ENCODE measurements around the gene LMF1. TPM values are rescaled to one million over a fixed set of nuclear protein-coding genes. Genes with fewer than 3 reads are reported as not detected.

Gene LMF1
- total and polyA plus RNA-seq, 2 of the 8 experiments (the other 6 are each of a cell fraction or from before 2014, with no cell fraction given), result 3.5 to 9.1 TPM

DNA sequence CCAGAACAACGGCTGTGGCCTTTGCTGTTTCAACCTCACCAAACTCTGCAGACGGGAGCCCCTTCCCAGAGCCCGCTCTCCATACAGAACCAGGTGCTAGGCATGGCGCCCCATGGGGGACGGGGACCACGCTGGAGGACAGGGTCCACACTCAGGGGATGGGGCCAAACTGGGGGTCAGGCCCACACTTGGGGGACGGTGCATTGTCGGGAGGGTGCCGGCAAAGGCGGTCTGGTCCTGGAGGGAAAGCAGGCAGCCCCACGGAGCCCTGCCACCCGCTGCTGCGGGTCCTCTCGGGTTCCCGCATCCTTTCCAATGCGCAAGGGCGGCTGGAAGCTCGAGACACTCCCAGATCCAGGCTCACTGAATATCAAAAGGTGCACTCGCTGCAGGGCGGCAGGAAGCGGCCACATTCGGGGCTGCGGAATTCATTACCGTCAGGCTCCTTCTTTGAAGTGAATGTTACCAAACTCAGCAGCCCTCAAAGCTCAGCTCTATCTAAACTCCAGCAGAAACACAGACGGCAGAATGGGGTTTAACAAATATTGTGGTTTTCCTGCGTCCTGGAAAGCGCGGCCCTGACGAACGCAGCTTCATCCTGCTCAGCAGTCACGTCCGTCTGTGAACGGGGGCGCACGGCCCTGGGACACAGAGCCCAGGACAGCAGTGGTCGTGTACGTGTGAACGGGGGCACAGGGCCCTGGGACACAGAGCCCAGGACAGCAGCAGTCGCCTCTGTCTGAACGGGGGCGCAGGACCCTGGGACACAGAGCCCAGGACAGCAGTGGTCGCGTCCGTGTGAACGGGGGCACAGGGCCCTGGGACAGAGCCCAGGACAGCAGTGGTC is 41.3 kb downstream of the LMF1 start (continued):
- TF ChIP-seq, protein P1, sequence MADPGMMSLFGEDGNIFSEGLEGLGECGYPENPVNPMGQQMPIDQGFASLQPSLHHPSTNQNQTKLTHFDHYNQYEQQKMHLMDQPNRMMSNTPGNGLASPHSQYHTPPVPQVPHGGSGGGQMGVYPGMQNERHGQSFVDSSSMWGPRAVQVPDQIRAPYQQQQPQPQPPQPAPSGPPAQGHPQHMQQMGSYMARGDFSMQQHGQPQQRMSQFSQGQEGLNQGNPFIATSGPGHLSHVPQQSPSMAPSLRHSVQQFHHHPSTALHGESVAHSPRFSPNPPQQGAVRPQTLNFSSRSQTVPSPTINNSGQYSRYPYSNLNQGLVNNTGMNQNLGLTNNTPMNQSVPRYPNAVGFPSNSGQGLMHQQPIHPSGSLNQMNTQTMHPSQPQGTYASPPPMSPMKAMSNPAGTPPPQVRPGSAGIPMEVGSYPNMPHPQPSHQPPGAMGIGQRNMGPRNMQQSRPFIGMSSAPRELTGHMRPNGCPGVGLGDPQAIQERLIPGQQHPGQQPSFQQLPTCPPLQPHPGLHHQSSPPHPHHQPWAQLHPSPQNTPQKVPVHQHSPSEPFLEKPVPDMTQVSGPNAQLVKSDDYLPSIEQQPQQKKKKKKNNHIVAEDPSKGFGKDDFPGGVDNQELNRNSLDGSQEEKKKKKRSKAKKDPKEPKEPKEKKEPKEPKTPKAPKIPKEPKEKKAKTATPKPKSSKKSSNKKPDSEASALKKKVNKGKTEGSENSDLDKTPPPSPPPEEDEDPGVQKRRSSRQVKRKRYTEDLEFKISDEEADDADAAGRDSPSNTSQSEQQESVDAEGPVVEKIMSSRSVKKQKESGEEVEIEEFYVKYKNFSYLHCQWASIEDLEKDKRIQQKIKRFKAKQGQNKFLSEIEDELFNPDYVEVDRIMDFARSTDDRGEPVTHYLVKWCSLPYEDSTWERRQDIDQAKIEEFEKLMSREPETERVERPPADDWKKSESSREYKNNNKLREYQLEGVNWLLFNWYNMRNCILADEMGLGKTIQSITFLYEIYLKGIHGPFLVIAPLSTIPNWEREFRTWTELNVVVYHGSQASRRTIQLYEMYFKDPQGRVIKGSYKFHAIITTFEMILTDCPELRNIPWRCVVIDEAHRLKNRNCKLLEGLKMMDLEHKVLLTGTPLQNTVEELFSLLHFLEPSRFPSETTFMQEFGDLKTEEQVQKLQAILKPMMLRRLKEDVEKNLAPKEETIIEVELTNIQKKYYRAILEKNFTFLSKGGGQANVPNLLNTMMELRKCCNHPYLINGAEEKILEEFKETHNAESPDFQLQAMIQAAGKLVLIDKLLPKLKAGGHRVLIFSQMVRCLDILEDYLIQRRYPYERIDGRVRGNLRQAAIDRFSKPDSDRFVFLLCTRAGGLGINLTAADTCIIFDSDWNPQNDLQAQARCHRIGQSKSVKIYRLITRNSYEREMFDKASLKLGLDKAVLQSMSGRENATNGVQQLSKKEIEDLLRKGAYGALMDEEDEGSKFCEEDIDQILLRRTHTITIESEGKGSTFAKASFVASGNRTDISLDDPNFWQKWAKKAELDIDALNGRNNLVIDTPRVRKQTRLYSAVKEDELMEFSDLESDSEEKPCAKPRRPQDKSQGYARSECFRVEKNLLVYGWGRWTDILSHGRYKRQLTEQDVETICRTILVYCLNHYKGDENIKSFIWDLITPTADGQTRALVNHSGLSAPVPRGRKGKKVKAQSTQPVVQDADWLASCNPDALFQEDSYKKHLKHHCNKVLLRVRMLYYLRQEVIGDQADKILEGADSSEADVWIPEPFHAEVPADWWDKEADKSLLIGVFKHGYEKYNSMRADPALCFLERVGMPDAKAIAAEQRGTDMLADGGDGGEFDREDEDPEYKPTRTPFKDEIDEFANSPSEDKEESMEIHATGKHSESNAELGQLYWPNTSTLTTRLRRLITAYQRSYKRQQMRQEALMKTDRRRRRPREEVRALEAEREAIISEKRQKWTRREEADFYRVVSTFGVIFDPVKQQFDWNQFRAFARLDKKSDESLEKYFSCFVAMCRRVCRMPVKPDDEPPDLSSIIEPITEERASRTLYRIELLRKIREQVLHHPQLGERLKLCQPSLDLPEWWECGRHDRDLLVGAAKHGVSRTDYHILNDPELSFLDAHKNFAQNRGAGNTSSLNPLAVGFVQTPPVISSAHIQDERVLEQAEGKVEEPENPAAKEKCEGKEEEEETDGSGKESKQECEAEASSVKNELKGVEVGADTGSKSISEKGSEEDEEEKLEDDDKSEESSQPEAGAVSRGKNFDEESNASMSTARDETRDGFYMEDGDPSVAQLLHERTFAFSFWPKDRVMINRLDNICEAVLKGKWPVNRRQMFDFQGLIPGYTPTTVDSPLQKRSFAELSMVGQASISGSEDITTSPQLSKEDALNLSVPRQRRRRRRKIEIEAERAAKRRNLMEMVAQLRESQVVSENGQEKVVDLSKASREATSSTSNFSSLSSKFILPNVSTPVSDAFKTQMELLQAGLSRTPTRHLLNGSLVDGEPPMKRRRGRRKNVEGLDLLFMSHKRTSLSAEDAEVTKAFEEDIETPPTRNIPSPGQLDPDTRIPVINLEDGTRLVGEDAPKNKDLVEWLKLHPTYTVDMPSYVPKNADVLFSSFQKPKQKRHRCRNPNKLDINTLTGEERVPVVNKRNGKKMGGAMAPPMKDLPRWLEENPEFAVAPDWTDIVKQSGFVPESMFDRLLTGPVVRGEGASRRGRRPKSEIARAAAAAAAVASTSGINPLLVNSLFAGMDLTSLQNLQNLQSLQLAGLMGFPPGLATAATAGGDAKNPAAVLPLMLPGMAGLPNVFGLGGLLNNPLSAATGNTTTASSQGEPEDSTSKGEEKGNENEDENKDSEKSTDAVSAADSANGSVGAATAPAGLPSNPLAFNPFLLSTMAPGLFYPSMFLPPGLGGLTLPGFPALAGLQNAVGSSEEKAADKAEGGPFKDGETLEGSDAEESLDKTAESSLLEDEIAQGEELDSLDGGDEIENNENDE (IDR thresholded peaks at IDR 0.05; ENCODE audit: insufficient replicate concordance, low read length), result no peak
- no peak for TF ChIP-seq SP4 (IDR thresholded peaks at IDR 0.05; ENCODE audit: low read length)
- TF ChIP-seq EP300 (IDR thresholded peaks at IDR 0.05; ENCODE audit: borderline replicate concordance in 1 of 2, low read depth in 2 of 2, low read length in 2 of 2), result no peak
- TF ChIP-seq CHD2 (IDR thresholded peaks at IDR 0.05; ENCODE audit: low read length), result no peak
- TF ChIP-seq SP1 (IDR thresholded peaks at IDR 0.05; ENCODE audit: low read depth, low read length), result no peak
- TF ChIP-seq KDM5A (IDR thresholded peaks at IDR 0.05; ENCODE audit: low read length), result no peak
- no peak for TF ChIP-seq BCL11A (IDR thresholded peaks at IDR 0.05; ENCODE audit: low read depth in 2 of 2, low read length in 2 of 2)
- TF ChIP-seq KDM4A (IDR thresholded peaks at IDR 0.05; ENCODE audit: low read depth, low read length, severe bottlenecking), result no peak
- TF ChIP-seq TEAD4 (IDR thresholded peaks at IDR 0.05; ENCODE audit: low read depth, low read length), result no peak
- no peak for TF ChIP-seq TAF7 (optimal IDR thresholded peaks at IDR 0.05; ENCODE audit: borderline replicate concordance, low read depth, low read length)

Measured in H1 (cell line).